Measurements from ENCODE around the gene IMPA2.

The IMPA2 gene

DNA sequence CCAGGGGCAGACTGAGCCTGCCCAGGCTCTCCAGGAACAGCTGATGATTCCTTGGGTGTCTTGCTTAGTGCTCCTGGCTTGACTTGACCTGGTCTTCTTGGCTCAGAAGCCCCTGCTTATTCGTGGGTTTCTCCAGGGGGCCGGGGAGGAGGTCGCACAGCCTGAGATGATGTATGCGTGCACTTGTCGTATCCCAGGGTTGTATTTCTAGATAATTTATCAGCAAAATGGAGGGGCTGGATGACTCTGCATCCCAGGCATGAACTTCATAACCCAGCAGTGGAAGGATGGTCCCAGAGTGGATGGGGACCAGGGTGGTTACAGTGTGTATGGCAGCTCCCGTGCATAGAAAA is 25.2 kb downstream of the IMPA2 start:
- WGBS (ENCODE audit: extremely low coverage, insufficient coverage, insufficient read length), result no CpG with 5 or more reads among the region's 6 CpGs
- H4K91ac ChIP-seq (ENCODE audit: low read depth, low read length), result no peak overlapping the region

DNA sequence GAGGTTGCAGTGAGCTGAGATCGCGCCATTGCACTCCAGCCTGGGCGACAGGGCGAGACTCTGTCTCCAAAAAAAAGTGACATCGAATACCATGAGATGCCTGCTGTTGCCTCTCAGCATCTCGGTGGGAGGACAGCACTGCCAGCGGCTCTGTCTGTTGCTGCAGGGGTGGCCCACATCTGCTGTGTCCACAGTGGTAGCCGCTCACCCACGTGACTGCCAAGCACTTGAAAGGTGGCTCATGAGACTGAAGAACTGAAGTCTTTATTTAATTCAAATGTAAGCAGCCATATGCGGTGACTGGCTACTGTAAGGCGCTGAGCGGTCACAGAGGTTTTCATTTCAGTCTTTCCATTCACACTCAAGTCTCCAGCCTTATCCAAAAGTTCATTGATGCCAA is 25.8 kb downstream of the IMPA2 start:
- Histone ChIP-seq H3K4me2 (ENCODE audit: low read length) (no peak overlapping the region), H3K23ac (ENCODE audit: low read length) (no peak overlapping the region), H3K4ac (ENCODE audit: low read depth, low read length) (no peak overlapping the region), H4K12ac (ENCODE audit: low read depth, low read length) (no peak overlapping the region), H3K27me3 (ENCODE audit: insufficient read depth, low read length) (no peaks in the 10 kb centered on the region), H3K14ac (ENCODE audit: low read length) (no peak overlapping the region), H4K91ac (ENCODE audit: low read depth, low read length) (no peak overlapping the region), H3K4me3 (ENCODE audit: low read depth, low read length) (no peak overlapping the region), H3K4me1 (ENCODE audit: control insufficient read depth in 1 of 2, insufficient read depth in 2 of 2, low read length in 2 of 2) (no peaks in the 10 kb centered on the region), H3K27ac (ENCODE audit: low read depth, low read length) (no peak overlapping the region), H3K9me3 (ENCODE audit: insufficient read depth, low read depth, low read length) (no peaks in the 10 kb centered on the region), H2AFZ (ENCODE audit: insufficient read depth, low read length, poor library complexity) (no peak overlapping the region), H3K79me2 (ENCODE audit: control insufficient read depth, insufficient read depth, low read length, poor library complexity) (no peaks in the 10 kb centered on the region), H4K8ac (ENCODE audit: low read depth, low read length) (no peak overlapping the region), H2AK5ac (ENCODE audit: low read length) (no peak overlapping the region), H3K18ac (ENCODE audit: low read length) (no peak overlapping the region), H3K9ac (ENCODE audit: low read length) (no peak overlapping the region), H3K36me3 (ENCODE audit: control insufficient read depth in 1 of 2, insufficient read depth in 2 of 2, low read length in 2 of 2) (no peaks in the 10 kb centered on the region), H2BK12ac (ENCODE audit: low read length) (no peak overlapping the region), H2BK5ac (ENCODE audit: low read depth, low read length, poor library complexity) (no peak overlapping the region), H3K79me1 (ENCODE audit: low read length) (no peaks in the 10 kb centered on the region), H2BK120ac (ENCODE audit: insufficient read depth, low read length, poor library complexity) (no peak overlapping the region)
- WGBS (ENCODE audit: extremely low coverage, insufficient coverage, insufficient read length), result no CpG with 5 or more reads among the region's 12 CpGs
- DNase-seq, result no peak

More for the DNA sequence above, 25.2 kb downstream of the IMPA2 start:
- no peak overlapping the region for H4K12ac ChIP-seq (ENCODE audit: low read depth, low read length)
- no peak overlapping the region for H2BK5ac ChIP-seq (ENCODE audit: low read depth, low read length, poor library complexity)
- H3K23ac ChIP-seq (ENCODE audit: low read length), result no peak overlapping the region
- no peak overlapping the region for H2BK12ac ChIP-seq (ENCODE audit: low read length)
- H3K27me3 ChIP-seq (ENCODE audit: insufficient read depth, low read length), result no peaks in the 10 kb centered on the region
- no peak overlapping the region for H3K4me2 ChIP-seq (ENCODE audit: low read length)
- no peak overlapping the region for H2AFZ ChIP-seq (ENCODE audit: insufficient read depth, low read length, poor library complexity)
- H3K18ac ChIP-seq (ENCODE audit: low read length), result no peak overlapping the region
- H4K8ac ChIP-seq (ENCODE audit: low read depth, low read length), result no peak overlapping the region
- no peaks in the 10 kb centered on the region for H3K4me1 ChIP-seq (ENCODE audit: control insufficient read depth in 1 of 2, insufficient read depth in 2 of 2, low read length in 2 of 2)
- no peak overlapping the region for H2AK5ac ChIP-seq (ENCODE audit: low read length)
- H3K36me3 ChIP-seq (ENCODE audit: control insufficient read depth in 1 of 2, insufficient read depth in 2 of 2, low read length in 2 of 2), result peaks cover 0 to 3% of the 10 kb centered on the region in 2 experiments
- no peaks in the 10 kb centered on the region for H3K79me2 ChIP-seq (ENCODE audit: control insufficient read depth, insufficient read depth, low read length, poor library complexity)
- H3K4ac ChIP-seq (ENCODE audit: low read depth, low read length), result no peak overlapping the region
- no peak for DNase-seq
- H3K9me3 ChIP-seq (ENCODE audit: insufficient read depth, low read depth, low read length), result no peaks in the 10 kb centered on the region
- no peak overlapping the region for H3K9ac ChIP-seq (ENCODE audit: low read length)
- no peaks in the 10 kb centered on the region for H3K79me1 ChIP-seq (ENCODE audit: low read length)
- H2BK120ac ChIP-seq (ENCODE audit: insufficient read depth, low read length, poor library complexity), result no peak overlapping the region
- no peak overlapping the region for H3K14ac ChIP-seq (ENCODE audit: low read length)
- no peak overlapping the region for H3K4me3 ChIP-seq (ENCODE audit: low read depth, low read length)
- no peak overlapping the region for H3K27ac ChIP-seq (ENCODE audit: low read depth, low read length)

GRCh38 chr18:12008181-12008767 is 27.0 kb downstream of the IMPA2 start:
- H4K8ac ChIP-seq (ENCODE audit: low read depth, low read length), result no peak overlapping the region
- H4K12ac ChIP-seq (ENCODE audit: low read depth, low read length), result no peak overlapping the region
- no peak overlapping the region for H3K27ac ChIP-seq (ENCODE audit: low read depth, low read length)
- no peak overlapping the region for H3K9ac ChIP-seq (ENCODE audit: low read length)
- H3K23ac ChIP-seq (ENCODE audit: low read length), result no peak overlapping the region
- no peaks in the 10 kb centered on the region for H3K79me2 ChIP-seq (ENCODE audit: control insufficient read depth, insufficient read depth, low read length, poor library complexity)
- H2BK5ac ChIP-seq (ENCODE audit: low read depth, low read length, poor library complexity), result no peak overlapping the region
- H2AFZ ChIP-seq (ENCODE audit: insufficient read depth, low read length, poor library complexity), result no peak overlapping the region
- H3K4me1 ChIP-seq (ENCODE audit: control insufficient read depth in 1 of 2, insufficient read depth in 2 of 2, low read length in 2 of 2), result no peaks in the 10 kb centered on the region
- H3K4ac ChIP-seq (ENCODE audit: low read depth, low read length), result no peak overlapping the region
- H3K27me3 ChIP-seq (ENCODE audit: insufficient read depth, low read length), result no peaks in the 10 kb centered on the region
- H3K79me1 ChIP-seq (ENCODE audit: low read length), result no peaks in the 10 kb centered on the region
- H3K36me3 ChIP-seq (ENCODE audit: control insufficient read depth in 1 of 2, insufficient read depth in 2 of 2, low read length in 2 of 2), result no peaks in the 10 kb centered on the region
- no peak overlapping the region for H3K14ac ChIP-seq (ENCODE audit: low read length)
- H3K18ac ChIP-seq (ENCODE audit: low read length), result no peak overlapping the region
- DNase-seq, result no peak
- H3K4me2 ChIP-seq (ENCODE audit: low read length), result no peak overlapping the region
- no peak overlapping the region for H2BK120ac ChIP-seq (ENCODE audit: insufficient read depth, low read length, poor library complexity)
- no peak overlapping the region for H2AK5ac ChIP-seq (ENCODE audit: low read length)
- H2BK12ac ChIP-seq (ENCODE audit: low read length), result no peak overlapping the region
- WGBS (ENCODE audit: extremely low coverage, insufficient coverage, insufficient read length), result no CpG with 5 or more reads among the region's 13 CpGs
- no peak overlapping the region for H4K91ac ChIP-seq (ENCODE audit: low read depth, low read length)
- no peaks in the 10 kb centered on the region for H3K9me3 ChIP-seq (ENCODE audit: insufficient read depth, low read depth, low read length)
- no peak overlapping the region for H3K4me3 ChIP-seq (ENCODE audit: low read depth, low read length)

GRCh38 chr18:12008842-12009580 is 27.7 kb downstream of the IMPA2 start:
- Histone ChIP-seq H3K9me3 (ENCODE audit: insufficient read depth, low read depth, low read length) (no peaks in the 10 kb centered on the region), H2BK12ac (ENCODE audit: low read length) (no peak overlapping the region), H3K4me3 (ENCODE audit: low read depth, low read length) (no peak overlapping the region), H3K4me2 (ENCODE audit: low read length) (no peak overlapping the region), H4K8ac (ENCODE audit: low read depth, low read length) (no peak overlapping the region), H4K91ac (ENCODE audit: low read depth, low read length) (no peak overlapping the region), H3K9ac (ENCODE audit: low read length) (no peak overlapping the region), H3K27me3 (ENCODE audit: insufficient read depth, low read length) (no peaks in the 10 kb centered on the region), H3K23ac (ENCODE audit: low read length) (no peak overlapping the region), H2AK5ac (ENCODE audit: low read length) (no peak overlapping the region), H3K4ac (ENCODE audit: low read depth, low read length) (no peak overlapping the region), H4K12ac (ENCODE audit: low read depth, low read length) (no peak overlapping the region), H3K18ac (ENCODE audit: low read length) (no peak overlapping the region), H3K79me1 (ENCODE audit: low read length) (no peaks in the 10 kb centered on the region), H3K79me2 (ENCODE audit: control insufficient read depth, insufficient read depth, low read length, poor library complexity) (no peaks in the 10 kb centered on the region), H3K14ac (ENCODE audit: low read length) (no peak overlapping the region), H3K36me3 (ENCODE audit: control insufficient read depth in 1 of 2, insufficient read depth in 2 of 2, low read length in 2 of 2) (no peaks in the 10 kb centered on the region), H3K27ac (ENCODE audit: low read depth, low read length) (no peak overlapping the region), H2AFZ (ENCODE audit: insufficient read depth, low read length, poor library complexity) (no peak overlapping the region), H3K4me1 (ENCODE audit: control insufficient read depth in 1 of 2, insufficient read depth in 2 of 2, low read length in 2 of 2) (no peaks in the 10 kb centered on the region), H2BK120ac (ENCODE audit: insufficient read depth, low read length, poor library complexity) (no peak overlapping the region), H2BK5ac (ENCODE audit: low read depth, low read length, poor library complexity) (no peak overlapping the region)
- DNase-seq, result no peak
- no CpG with 5 or more reads among the region's 6 CpGs for WGBS (ENCODE audit: extremely low coverage, insufficient coverage, insufficient read length)
